Breast epithelium (tissue), 4 donors: ENCODE data around the gene ASB8. TPM values are rescaled to one million over a fixed set of nuclear protein-coding genes. Genes with fewer than 3 reads are reported as not detected.

Source experiments
- DNase-seq, 2 donors: peaks; one replicate each; pipeline ENCODE4 v3.0.0-alpha.2; 2019; ENCODE audit warnings: low spot score in 2 of 2
- H3K27ac ChIP-seq, 2 donors: fragments of 200-600 bp; sonication (generic) in 1 of 2; one replicate each; pipeline ENCODE4 v1.5.1; 2016 to 2019; ENCODE audit warnings: mild to moderate bottlenecking in 1 of 2
- H3K27me3 ChIP-seq, 2 donors: fragments of 200-600 bp; sonication (generic) in 1 of 2; one replicate each; pipeline versions ENCODE4 v1.5.1 to v1.6.0; 2017 to 2019; ENCODE audit warnings: control low read depth in 1 of 2, mild to moderate bottlenecking in 1 of 2
- H3K36me3 ChIP-seq: fragments of 200-600 bp; one replicate; pipeline ENCODE4 v1.5.1; 2019
- H3K4me1 ChIP-seq, 2 donors: fragments of 200-600 bp; sonication (generic); one replicate each; pipeline ENCODE4 v1.5.1; 2016 to 2019; ENCODE audit warnings: control low read depth in 1 of 2
- H3K4me3 ChIP-seq, 3 donors: fragments of 200-600 bp; sonication (generic); 1 replicate in 2 of 3; 2 replicates in 1 of 3; pipeline ENCODE4 v1.5.1; 2016 to 2019; ENCODE audit warnings: mild to moderate bottlenecking in 3 of 3, moderate library complexity in 2 of 3
- H3K9me3 ChIP-seq, 2 donors: fragments of 200-600 bp; sonication (generic) in 1 of 2; one replicate each; pipeline ENCODE4 v1.5.1; 2016 to 2019; ENCODE audit warnings: control low read depth in 1 of 2
- POLR2A ChIP-seq: fragments of 450-650 bp; IDR thresholded peaks from one replicate; pipeline ENCODE4 v1.6.1; 2016; ENCODE audit warnings: antibody characterized with exemption, mild to moderate bottlenecking, moderate library complexity
- POLR2AphosphoS5 ChIP-seq, 3 donors: sonication (generic); formaldehyde crosslinking; IDR thresholded peaks; one replicate each; pipeline ENCODE4 v1.6.1; 2017; ENCODE audit warnings: antibody characterized with exemption in 3 of 3
- intact Hi-C: fragments of 100-400 bp; cut with DNase I; formaldehyde crosslinking; loops from one replicate; pipeline ENCODE4 v1.15.1; 2023; ENCODE audit warnings: low total_unique reads
- total RNA-seq, 3 donors: library from RNA; depleted of rRNA; stranded (reverse); fragments of >200 nt; gene quantifications; one replicate each; pipeline ENCODE4 v1.1.0, GENCODE V29; 2016
- TF ChIP-seq, protein P1 (sequence below), 3 donors: fragments of 450-650 bp; IDR thresholded peaks; one replicate each; pipeline ENCODE4 v1.5.1; 2016 to 2017; ENCODE audit warnings: antibody characterized with exemption in 3 of 3, mild to moderate bottlenecking in 3 of 3, moderate library complexity in 3 of 3

Gene ASB8, protein sequence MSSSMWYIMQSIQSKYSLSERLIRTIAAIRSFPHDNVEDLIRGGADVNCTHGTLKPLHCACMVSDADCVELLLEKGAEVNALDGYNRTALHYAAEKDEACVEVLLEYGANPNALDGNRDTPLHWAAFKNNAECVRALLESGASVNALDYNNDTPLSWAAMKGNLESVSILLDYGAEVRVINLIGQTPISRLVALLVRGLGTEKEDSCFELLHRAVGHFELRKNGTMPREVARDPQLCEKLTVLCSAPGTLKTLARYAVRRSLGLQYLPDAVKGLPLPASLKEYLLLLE
- total RNA-seq, result 10 to 100 TPM; 20.6 to 37.2 (median 30.6) TPM

DNA sequence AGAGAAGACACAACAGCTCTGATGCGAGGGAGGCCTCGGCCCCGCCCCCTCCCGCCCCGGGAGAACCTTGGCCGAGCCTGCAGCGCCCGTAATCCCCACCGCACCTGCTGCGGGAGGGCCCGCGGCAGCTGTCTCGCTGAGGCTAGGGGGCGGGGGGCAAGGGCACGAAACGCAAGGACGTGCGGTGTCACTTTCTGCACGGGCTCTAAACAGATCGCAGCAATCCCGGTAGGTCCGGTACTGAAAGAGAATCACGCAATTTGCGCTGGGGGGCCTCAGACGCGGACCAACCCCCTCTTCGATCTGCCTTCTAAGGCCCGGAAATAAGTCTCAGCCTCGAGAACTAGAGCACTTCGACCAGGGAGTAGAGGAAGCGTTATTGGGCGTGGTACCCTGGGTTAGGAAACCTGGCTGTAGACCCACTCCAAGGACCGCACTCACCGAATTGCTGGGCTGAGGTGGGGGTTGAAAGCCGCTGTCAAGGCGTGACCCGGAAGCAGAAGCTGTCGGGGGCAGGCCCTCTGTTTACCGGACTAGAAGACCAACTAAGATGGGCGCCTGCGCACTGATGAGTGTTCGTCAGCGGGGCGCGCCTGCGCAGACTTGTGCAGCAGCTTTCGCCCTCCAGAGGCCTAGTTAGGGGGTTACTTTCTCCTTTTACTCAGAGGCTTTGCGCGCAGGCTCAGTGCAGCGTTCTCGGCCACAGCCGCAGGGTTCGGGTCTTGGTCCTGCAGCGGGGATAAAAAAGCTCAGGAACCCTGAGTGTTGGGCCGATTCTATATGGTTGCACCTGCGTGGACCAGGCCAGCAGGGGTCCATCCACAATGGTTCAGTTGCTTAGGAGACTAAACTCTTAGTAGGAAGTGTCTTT is at the start of gene ASB8:
TSS of gene ASB8 (minus strand) at position 498 of the 871 bp plus-strand sequence. CDS start 4,019 bp downstream, outside the sequence.
- peak within 1 kb of the TSS; percentile 86 to 92 for H3K27ac ChIP-seq
- H3K4me1 ChIP-seq, result no peaks in the 10 kb centered on the region
- DNase-seq, result peak; percentile 97
- H3K9me3 ChIP-seq, result no peaks in the 10 kb centered on the region
- intact Hi-C loops, result no loop called here
- H3K4me3 ChIP-seq, result peak within 1 kb of the TSS; percentile 78 to 97 (median 90)
- TF ChIP-seq POLR2A (no peak), POLR2AphosphoS5 (IDR thresholded peaks at IDR 0.05) (peak; percentile 47 to 76 (median 74))
- TF ChIP-seq, protein P1, sequence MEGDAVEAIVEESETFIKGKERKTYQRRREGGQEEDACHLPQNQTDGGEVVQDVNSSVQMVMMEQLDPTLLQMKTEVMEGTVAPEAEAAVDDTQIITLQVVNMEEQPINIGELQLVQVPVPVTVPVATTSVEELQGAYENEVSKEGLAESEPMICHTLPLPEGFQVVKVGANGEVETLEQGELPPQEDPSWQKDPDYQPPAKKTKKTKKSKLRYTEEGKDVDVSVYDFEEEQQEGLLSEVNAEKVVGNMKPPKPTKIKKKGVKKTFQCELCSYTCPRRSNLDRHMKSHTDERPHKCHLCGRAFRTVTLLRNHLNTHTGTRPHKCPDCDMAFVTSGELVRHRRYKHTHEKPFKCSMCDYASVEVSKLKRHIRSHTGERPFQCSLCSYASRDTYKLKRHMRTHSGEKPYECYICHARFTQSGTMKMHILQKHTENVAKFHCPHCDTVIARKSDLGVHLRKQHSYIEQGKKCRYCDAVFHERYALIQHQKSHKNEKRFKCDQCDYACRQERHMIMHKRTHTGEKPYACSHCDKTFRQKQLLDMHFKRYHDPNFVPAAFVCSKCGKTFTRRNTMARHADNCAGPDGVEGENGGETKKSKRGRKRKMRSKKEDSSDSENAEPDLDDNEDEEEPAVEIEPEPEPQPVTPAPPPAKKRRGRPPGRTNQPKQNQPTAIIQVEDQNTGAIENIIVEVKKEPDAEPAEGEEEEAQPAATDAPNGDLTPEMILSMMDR (IDR thresholded peaks at IDR 0.05), result peak; percentile 33 to 58 (median 48)
- H3K36me3 ChIP-seq, result no peaks in the 10 kb centered on the region
- H3K27me3 ChIP-seq, result no peaks in the 10 kb centered on the region

DNA sequence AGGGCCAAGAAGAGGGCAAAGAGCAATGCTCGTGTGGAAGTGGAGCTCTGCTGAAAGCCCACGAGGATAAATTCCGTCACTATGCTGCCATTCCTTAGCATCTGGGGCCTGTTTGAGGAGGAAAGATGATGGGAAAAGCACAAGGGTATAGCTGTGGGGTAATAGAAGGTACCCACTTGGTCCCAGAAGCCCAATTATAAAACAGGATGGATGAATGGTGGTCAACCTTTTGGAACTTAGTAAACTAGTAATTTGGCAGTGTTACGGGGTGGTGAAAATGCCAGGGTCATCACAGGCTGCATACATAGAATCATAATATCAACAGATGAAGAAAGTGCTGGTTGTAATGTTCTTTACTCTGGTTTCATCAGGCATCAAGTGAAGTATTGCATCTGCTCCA is 45.9 kb upstream of the ASB8 start, which contains the start of gene OR10AD1:
TSS of gene OR10AD1 (minus strand) at position 101 of the 400 bp plus-strand sequence. CDS start at position 101, 0 bp downstream.
- TF ChIP-seq, protein P1 (IDR thresholded peaks at IDR 0.05), result no peak
- TF ChIP-seq POLR2A (no peak), POLR2AphosphoS5 (IDR thresholded peaks at IDR 0.05) (no peak)
- Histone ChIP-seq H3K9me3 (peaks cover 36 to 45% of the 10 kb centered on the region in 2 donors), H3K27me3 (no peaks in the 10 kb centered on the region), H3K27ac (no peak within 1 kb of the TSS), H3K4me3 (no peak within 1 kb of the TSS), H3K36me3 (no peaks in the 10 kb centered on the region), H3K4me1 (no peaks in the 10 kb centered on the region)
- intact Hi-C loops, result no loop called here
- DNase-seq, result no peak

DNA sequence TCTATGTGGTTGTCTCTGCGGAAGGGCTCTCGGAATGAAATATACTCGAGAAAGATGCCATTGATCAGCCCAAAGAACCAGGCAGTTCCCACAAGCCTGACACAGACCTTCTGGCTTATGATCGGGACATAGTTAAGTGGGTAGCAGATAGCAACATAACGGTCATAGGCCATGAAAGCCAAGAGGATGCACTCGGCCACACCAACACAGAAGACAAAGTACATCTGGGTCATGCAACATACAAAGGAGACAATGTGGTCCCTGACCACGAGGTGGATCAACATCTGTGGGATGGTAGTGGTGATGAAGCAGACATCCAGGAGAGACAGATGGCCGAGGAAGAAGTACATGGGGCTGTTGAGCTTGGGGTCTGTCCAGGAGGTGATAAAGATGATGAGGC is 45.5 kb upstream of the ASB8 start:
- intact Hi-C loops, result no loop called here
- Histone ChIP-seq H3K27me3 (no peaks in the 10 kb centered on the region), H3K4me3 (no peak overlapping the region), H3K4me1 (no peaks in the 10 kb centered on the region), H3K27ac (no peak overlapping the region), H3K9me3 (peaks cover 32 to 41% of the 10 kb centered on the region in 2 donors), H3K36me3 (no peaks in the 10 kb centered on the region)
- no peak for DNase-seq
- TF ChIP-seq, protein P1 (IDR thresholded peaks at IDR 0.05), result no peak
- TF ChIP-seq POLR2A (no peak), POLR2AphosphoS5 (IDR thresholded peaks at IDR 0.05) (no peak)

DNA sequence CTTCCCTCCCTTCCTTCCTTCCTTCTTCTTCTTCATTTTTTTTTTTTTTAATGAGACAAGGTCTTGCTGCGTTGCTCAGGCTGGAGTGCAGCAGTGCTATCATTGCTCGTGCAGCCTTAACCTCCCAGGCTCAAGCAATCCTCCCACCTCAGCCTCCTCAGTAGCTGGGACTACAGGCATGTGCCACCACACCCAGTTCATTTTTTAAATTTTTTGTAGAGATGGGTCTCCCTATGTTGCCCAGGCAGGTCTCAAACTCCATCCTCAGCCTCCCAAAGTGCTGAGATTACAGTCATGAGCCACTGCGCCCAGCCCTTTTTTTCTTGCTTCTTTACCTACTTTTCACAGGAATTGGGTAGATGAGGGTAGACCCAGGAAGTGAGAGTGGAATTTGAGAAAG is 44.2 kb upstream of the ASB8 start:
- Histone ChIP-seq H3K27ac (no peak overlapping the region), H3K9me3 (peaks cover 20 to 28% of the 10 kb centered on the region in 2 donors), H3K36me3 (no peaks in the 10 kb centered on the region), H3K27me3 (no peaks in the 10 kb centered on the region), H3K4me3 (no peak overlapping the region), H3K4me1 (no peaks in the 10 kb centered on the region)
- intact Hi-C loops, result no loop called here
- TF ChIP-seq POLR2A, result no peak
- no peak for TF ChIP-seq POLR2AphosphoS5 (IDR thresholded peaks at IDR 0.05)
- TF ChIP-seq, protein P1 (IDR thresholded peaks at IDR 0.05), result no peak
- no peak for DNase-seq
